DOHH2 (cell line): ENCODE data around the gene AHSG.

Experiments
- CTCF ChIP-seq: fragments of 200-600 bp; sonication (generic); IDR thresholded peaks from one replicate; pipeline ENCODE4 v1.5.1; 2014; ENCODE audit warnings: antibody characterized with exemption, mild to moderate bottlenecking, low read depth, low read length; ENCODE audit not compliant: poor library complexity, severe bottlenecking
- EZH2phosphoT487 ChIP-seq: fragments of 200-600 bp; sonication (generic); IDR thresholded peaks from 2 replicates; pipeline ENCODE4 v1.6.1; 2017; ENCODE audit warnings: borderline replicate concordance, mild to moderate bottlenecking, antibody characterized with exemption, low read length, moderate library complexity, mixed read lengths

GRCh38 chr3:186593862-186594261 is 19.0 kb upstream of the AHSG start:
- TF ChIP-seq CTCF: no peak
- no peak for TF ChIP-seq EZH2phosphoT487
